HL-60 (cell line): ENCODE measurements around the gene ATP10A.

Experiments
- CTCF ChIP-seq: IDR thresholded peaks from one replicate; pipeline ENCODE4 v1.5.1; 2011; ENCODE audit warnings: low read length, control low read depth, inconsistent platforms; ENCODE audit not compliant: insufficient read depth
- GABPA ChIP-seq: IDR thresholded peaks from 2 replicates; pipeline ENCODE4 v1.6.1; 2012; ENCODE audit warnings: low read depth
- POLR2AphosphoS5 ChIP-seq: IDR thresholded peaks from 2 replicates; pipeline ENCODE4 v1.6.1; 2012; ENCODE audit warnings: low read depth
- REST ChIP-seq: IDR thresholded peaks from 2 replicates; pipeline ENCODE4 v1.6.1; 2012; ENCODE audit warnings: low read depth; ENCODE audit not compliant: insufficient replicate concordance

- TF ChIP-seq CTCF (no peak), POLR2AphosphoS5 (no peak), GABPA (no peak), REST (no peak)
These were observed 185.2 kb downstream of the ATP10A start for GRCh38 chr15:25677719-25678499.
